CD4-positive, CD25-positive, alpha-beta regulatory T cell (primary cell): Measurements from ENCODE around the gene SNX8. TPM values are rescaled to one million over a fixed set of nuclear protein-coding genes. Genes with fewer than 3 reads are reported as not detected.

Experiments
- ATAC-seq, 2 donors: fragments of 150-1000 bp; cut with Tn5 transposase; one replicate each; pipeline ENCODE4 v1.10.0; 2021; ENCODE audit warnings: low read depth in 2 of 2, moderate number of reproducible peaks in 2 of 2, moderate library complexity in 1 of 2
- DNase-seq, 3 donors: peaks; one replicate each; pipeline versions ENCODE4 v3.0.0 to v3.0.0-alpha.2; 2012 to 2022; ENCODE audit warnings: mixed read lengths in 1 of 3
- H3K27ac ChIP-seq: one replicate; pipeline ENCODE4 v1.7.0; 2013; ENCODE audit warnings: mild to moderate bottlenecking, low read length; ENCODE audit not compliant: insufficient read depth, poor library complexity, severe bottlenecking
- H3K27me3 ChIP-seq: one replicate; pipeline ENCODE4 v1.7.0; 2013; ENCODE audit warnings: low read length; ENCODE audit not compliant: control insufficient read depth, insufficient read depth
- H3K36me3 ChIP-seq: one replicate; pipeline ENCODE4 v1.7.0; 2013; ENCODE audit warnings: mild to moderate bottlenecking, low read length, moderate library complexity; ENCODE audit not compliant: control insufficient read depth, insufficient read depth
- H3K4me1 ChIP-seq: 2 replicates; pipeline ENCODE4 v1.7.0; 2013; ENCODE audit warnings: mild to moderate bottlenecking, low read length; ENCODE audit not compliant: insufficient read depth, control insufficient read depth, poor library complexity, severe bottlenecking
- H3K4me3 ChIP-seq: one replicate; pipeline ENCODE4 v1.7.0; 2013; ENCODE audit warnings: low read depth, mild to moderate bottlenecking, low read length, moderate library complexity
- H3K9me3 ChIP-seq, 2 experiments: 1 replicate in 1 of 2; 2 replicates in 1 of 2; pipeline ENCODE4 v1.7.0; 2013; ENCODE audit warnings: low read length in 2 of 2, mild to moderate bottlenecking in 1 of 2, moderate library complexity in 1 of 2; ENCODE audit not compliant: control insufficient read depth in 2 of 2
- H3K27ac Mint-ChIP-seq, 3 donors: one replicate each; pipeline ENCODE4 v1.8.0; 2020 to 2022; ENCODE audit warnings: mild to moderate bottlenecking in 3 of 3, mixed read lengths in 3 of 3, moderate library complexity in 2 of 3
- H3K27me3 Mint-ChIP-seq: one replicate; pipeline ENCODE4 v1.8.0; 2022; ENCODE audit warnings: mild to moderate bottlenecking, mixed read lengths
- H3K36me3 Mint-ChIP-seq: one replicate; pipeline ENCODE4 v1.8.0; 2020; ENCODE audit warnings: mixed read lengths
- H3K4me1 Mint-ChIP-seq, 4 donors: one replicate each; pipeline ENCODE4 v1.8.0; 2020 to 2022; ENCODE audit warnings: mixed read lengths in 4 of 4, mild to moderate bottlenecking in 1 of 4
- H3K4me3 Mint-ChIP-seq, 4 donors: one replicate each; pipeline ENCODE4 v1.8.0; 2020 to 2022; ENCODE audit warnings: mild to moderate bottlenecking in 4 of 4, mixed read lengths in 4 of 4, moderate library complexity in 3 of 4
- H3K9me3 Mint-ChIP-seq, 7 donors: one replicate each; pipeline ENCODE4 v1.8.0; 2020 to 2022; ENCODE audit warnings: mixed read lengths in 7 of 7, mild to moderate bottlenecking in 3 of 7, moderate library complexity in 2 of 7
- polyA plus RNA-seq, 4 donors: library from polyadenylated mRNA; unstranded; fragments of 300-500 nt; fragmentation: Illumina TruSeq; gene quantifications; one replicate each; pipeline ENCODE4 v1.2.3, GENCODE V29; 2021
- total RNA-seq: library from RNA; stranded (reverse); gene quantifications from one replicate; pipeline ENCODE4 v1.2.3, GENCODE V29; 2022

The SNX8 gene
- total and polyA plus RNA-seq, 5 donors from 2014 or later: 5.7 to 14.5 (median 9.5) TPM

DNA sequence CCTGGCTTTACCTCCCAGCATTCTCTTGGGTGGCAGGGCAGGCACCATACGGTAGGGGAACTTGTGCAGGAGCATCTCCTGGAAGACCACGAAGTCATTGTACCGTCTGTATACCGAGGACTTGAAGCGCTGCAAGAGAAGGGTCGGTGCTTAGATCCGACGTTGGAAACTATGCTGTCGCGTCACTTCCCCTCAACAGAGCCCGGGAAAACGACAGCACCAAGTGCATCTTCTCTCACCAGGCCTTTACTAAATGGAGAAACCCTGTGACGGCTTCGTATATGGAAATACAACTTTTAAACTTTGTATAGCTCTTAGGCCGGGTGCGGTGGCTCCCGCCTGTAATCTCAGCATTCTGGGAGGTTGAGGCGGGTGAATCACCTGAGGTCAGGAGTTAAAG, 39.1 kb downstream of the SNX8 start:
- H3K27ac ChIP-seq: no peak overlapping the region
- peaks cover 4% of the 10 kb centered on the region for H3K36me3 ChIP-seq
- peaks cover 0 to 4% (median under 1%) of the 10 kb centered on the region in 4 donors for H3K4me1 Mint-ChIP-seq
- H3K4me3 Mint-ChIP-seq: no peak overlapping the region
- no peaks in the 10 kb centered on the region for H3K9me3 Mint-ChIP-seq
- no peak for DNase-seq
- peaks cover 14% of the 10 kb centered on the region for H3K36me3 Mint-ChIP-seq
- no peaks in the 10 kb centered on the region for H3K27me3 ChIP-seq
- H3K9me3 ChIP-seq: no peaks in the 10 kb centered on the region
- ATAC-seq: no peak
- no peak overlapping the region for H3K27ac Mint-ChIP-seq
- no peaks in the 10 kb centered on the region for H3K27me3 Mint-ChIP-seq
- no peak overlapping the region for H3K4me3 ChIP-seq
- H3K4me1 ChIP-seq: no peaks in the 10 kb centered on the region

DNA sequence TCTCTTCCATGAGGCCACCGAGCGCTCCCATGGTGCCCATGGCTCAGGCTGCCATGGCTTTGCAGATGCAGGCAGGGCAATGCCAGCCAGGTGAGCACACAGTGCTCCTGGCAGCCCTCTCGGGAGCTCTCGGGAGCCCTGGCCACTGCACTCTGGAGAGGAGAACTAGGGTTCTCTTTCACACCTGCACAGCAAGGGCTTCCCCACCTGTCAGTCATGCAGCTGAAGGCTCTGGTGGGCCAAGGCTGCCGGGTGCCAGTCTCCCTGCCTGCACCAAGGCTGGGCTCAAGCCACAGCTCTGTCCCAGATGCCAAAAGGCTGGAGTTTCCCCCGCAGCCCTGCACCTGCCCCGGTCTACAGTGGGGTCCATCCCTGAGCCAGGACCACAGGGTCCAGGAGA, 39.6 kb downstream of the SNX8 start:
- Histone ChIP-seq H3K4me1 (no peaks in the 10 kb centered on the region), H3K4me3 (no peak overlapping the region), H3K27ac (no peak overlapping the region), H3K36me3 (peaks cover 4% of the 10 kb centered on the region), H3K27me3 (no peaks in the 10 kb centered on the region), H3K9me3 (no peaks in the 10 kb centered on the region)
- Mint-ChIP-seq H3K4me3 (no peak overlapping the region), H3K27ac (no peak overlapping the region), H3K36me3 (peaks cover 14% of the 10 kb centered on the region), H3K4me1 (peaks cover 0 to under 1% (median 0%) of the 10 kb centered on the region in 4 donors), H3K27me3 (no peaks in the 10 kb centered on the region), H3K9me3 (no peaks in the 10 kb centered on the region)
- no peak for ATAC-seq
- no peak for DNase-seq

DNA sequence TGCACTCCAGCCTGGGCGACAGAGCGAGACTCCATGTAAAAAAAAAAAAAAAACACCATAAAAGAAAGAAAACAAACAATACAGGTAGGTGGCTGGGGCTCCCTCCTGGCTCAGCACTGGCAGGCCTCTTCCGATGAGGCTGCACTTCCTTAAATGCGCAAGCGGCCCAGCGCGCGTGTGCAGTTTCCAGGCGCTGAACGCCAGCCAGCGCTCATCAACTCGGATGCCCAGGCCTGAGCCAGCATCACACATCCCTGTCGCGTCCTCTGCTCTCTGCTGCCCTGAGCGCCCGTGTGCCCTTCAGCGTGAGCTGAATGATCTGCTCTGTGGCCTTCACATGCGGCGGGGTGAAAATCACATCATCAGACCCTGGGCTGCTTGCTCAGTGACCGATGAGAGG, 40.4 kb downstream of the SNX8 start:
- H3K36me3 ChIP-seq: peaks cover 4% of the 10 kb centered on the region
- H3K27ac Mint-ChIP-seq: no peak overlapping the region
- H3K9me3 ChIP-seq: no peaks in the 10 kb centered on the region
- H3K9me3 Mint-ChIP-seq: no peaks in the 10 kb centered on the region
- no peak overlapping the region for H3K4me3 ChIP-seq
- H3K4me1 Mint-ChIP-seq: no peaks in the 10 kb centered on the region
- no peak for ATAC-seq
- no peaks in the 10 kb centered on the region for H3K27me3 Mint-ChIP-seq
- DNase-seq: no peak
- H3K4me3 Mint-ChIP-seq: no peak overlapping the region
- H3K4me1 ChIP-seq: no peaks in the 10 kb centered on the region
- H3K36me3 Mint-ChIP-seq: peaks cover 17% of the 10 kb centered on the region
- no peaks in the 10 kb centered on the region for H3K27me3 ChIP-seq
- no peak overlapping the region for H3K27ac ChIP-seq

GRCh38 chr7:2272031-2272430, 42.2 kb downstream of the SNX8 start:
- Mint-ChIP-seq H3K36me3 (peaks cover 13% of the 10 kb centered on the region), H3K9me3 (no peaks in the 10 kb centered on the region), H3K4me1 (no peaks in the 10 kb centered on the region), H3K27me3 (no peaks in the 10 kb centered on the region), H3K4me3 (no peak overlapping the region), H3K27ac (no peak overlapping the region)
- H3K27ac ChIP-seq: no peak overlapping the region
- no peak for DNase-seq
- H3K4me1 ChIP-seq: no peaks in the 10 kb centered on the region
- H3K36me3 ChIP-seq: peaks cover 3% of the 10 kb centered on the region
- H3K27me3 ChIP-seq: no peaks in the 10 kb centered on the region
- no peak for ATAC-seq
- no peaks in the 10 kb centered on the region for H3K9me3 ChIP-seq
- no peak overlapping the region for H3K4me3 ChIP-seq

DNA sequence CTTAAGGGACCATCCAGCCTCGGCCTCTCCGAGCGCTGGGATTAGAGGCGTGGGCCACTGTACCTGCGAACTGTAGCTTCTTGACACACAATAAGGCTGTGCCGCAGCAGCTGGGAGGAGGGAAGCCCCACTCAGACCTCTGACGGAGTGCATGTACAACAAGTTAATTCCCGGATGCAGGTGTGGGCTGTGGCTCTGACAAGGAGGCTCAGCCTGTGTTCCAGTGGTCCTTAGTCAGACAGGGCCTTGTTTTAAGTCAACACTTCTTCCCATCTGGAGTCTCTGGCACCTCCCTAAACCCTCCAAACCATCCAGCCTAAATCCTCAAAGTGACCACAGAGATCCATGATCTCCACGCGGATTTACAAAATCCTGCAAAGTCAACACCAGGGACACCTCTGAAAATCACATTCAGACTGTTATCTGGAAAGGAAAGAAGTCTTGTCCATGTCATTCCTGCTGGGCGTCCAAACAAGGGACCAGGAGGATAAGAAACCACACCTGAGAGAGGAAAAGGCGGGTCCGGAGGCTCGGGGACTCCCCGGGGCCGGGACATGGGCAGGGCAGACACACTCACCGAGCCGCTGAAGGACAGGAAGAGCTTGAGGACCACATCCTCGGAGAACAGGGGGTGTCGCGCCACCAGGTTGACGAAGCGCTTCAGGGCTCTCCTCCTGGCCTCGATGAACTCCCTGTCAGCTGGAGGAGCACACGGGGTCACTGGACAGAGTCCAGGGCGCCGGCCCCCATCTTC, 42.8 kb downstream of the SNX8 start:
- Histone ChIP-seq H3K27ac (no peak overlapping the region), H3K4me3 (no peak overlapping the region), H3K27me3 (no peaks in the 10 kb centered on the region), H3K9me3 (no peaks in the 10 kb centered on the region), H3K4me1 (no peaks in the 10 kb centered on the region), H3K36me3 (no peaks in the 10 kb centered on the region)
- no peaks in the 10 kb centered on the region for H3K27me3 Mint-ChIP-seq
- ATAC-seq: no peak
- H3K36me3 Mint-ChIP-seq: peaks cover 8% of the 10 kb centered on the region
- no peaks in the 10 kb centered on the region for H3K9me3 Mint-ChIP-seq
- no peak overlapping the region for H3K4me3 Mint-ChIP-seq
- H3K4me1 Mint-ChIP-seq: no peaks in the 10 kb centered on the region
- no peak overlapping the region for H3K27ac Mint-ChIP-seq
- no peak for DNase-seq

DNA sequence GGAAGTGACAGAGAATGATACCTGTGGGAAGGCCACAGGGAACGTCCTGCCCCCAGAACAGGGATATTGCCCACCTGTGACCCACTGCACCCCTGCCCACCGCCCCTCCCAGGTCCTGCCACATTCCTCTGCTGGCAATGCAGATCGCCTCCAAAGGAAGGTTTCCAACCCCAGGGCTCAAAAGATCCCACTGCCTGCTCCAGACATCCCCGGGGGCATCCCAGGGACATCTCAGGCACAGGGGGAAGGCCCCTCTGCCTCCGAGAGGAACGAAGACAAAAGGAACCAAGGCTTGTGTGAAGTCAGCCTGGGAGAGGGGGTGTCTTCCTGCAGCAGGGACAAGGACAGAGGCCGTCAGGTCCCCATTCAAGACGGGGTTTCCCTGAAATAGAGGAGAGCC, 43.7 kb downstream of the SNX8 start:
- DNase-seq: no peak
- no peaks in the 10 kb centered on the region for H3K27me3 ChIP-seq
- H3K4me3 ChIP-seq: no peak overlapping the region
- no peak for ATAC-seq
- no peak overlapping the region for H3K27ac Mint-ChIP-seq
- peaks cover 8% of the 10 kb centered on the region for H3K36me3 Mint-ChIP-seq
- H3K27ac ChIP-seq: no peak overlapping the region
- no peaks in the 10 kb centered on the region for H3K9me3 Mint-ChIP-seq
- H3K27me3 Mint-ChIP-seq: no peaks in the 10 kb centered on the region
- no peaks in the 10 kb centered on the region for H3K4me1 Mint-ChIP-seq
- H3K4me1 ChIP-seq: no peaks in the 10 kb centered on the region
- H3K36me3 ChIP-seq: no peaks in the 10 kb centered on the region
- H3K4me3 Mint-ChIP-seq: no peak overlapping the region
- no peaks in the 10 kb centered on the region for H3K9me3 ChIP-seq

- Mint-ChIP-seq H3K27me3 (no peaks in the 10 kb centered on the region), H3K27ac (no peak overlapping the region), H3K9me3 (no peaks in the 10 kb centered on the region), H3K4me1 (no peaks in the 10 kb centered on the region), H3K36me3 (peaks cover 8% of the 10 kb centered on the region), H3K4me3 (no peak overlapping the region)
- H3K9me3 ChIP-seq: no peaks in the 10 kb centered on the region
- no peaks in the 10 kb centered on the region for H3K4me1 ChIP-seq
- H3K4me3 ChIP-seq: no peak overlapping the region
- no peaks in the 10 kb centered on the region for H3K27me3 ChIP-seq
- DNase-seq (no peak), ATAC-seq (no peak)
- no peak overlapping the region for H3K27ac ChIP-seq
- H3K36me3 ChIP-seq: no peaks in the 10 kb centered on the region
Observed at GRCh38 chr7:2269991-2270460, 44.2 kb downstream of the SNX8 start.
